Uterus (tissue), 2 donors: ENCODE results near the gene CD81.

Experiments
- CTCF ChIP-seq, 4 experiments: fragments of 200-600 bp in 2 of 4; fragments of 450-650 bp in 2 of 4; sonication (generic) in 2 of 4; IDR thresholded peaks; one replicate each; pipeline ENCODE4 v1.5.1; 2016 to 2019; ENCODE audit warnings: antibody characterized with exemption in 4 of 4, mild to moderate bottlenecking in 2 of 4, moderate library complexity in 1 of 4
- POLR2A ChIP-seq, 2 donors: fragments of 450-650 bp; IDR thresholded peaks; one replicate each; pipeline ENCODE4 v1.6.1; 2016; ENCODE audit warnings: antibody characterized with exemption in 2 of 2, mild to moderate bottlenecking in 1 of 2, moderate library complexity in 1 of 2

- no peak for TF ChIP-seq CTCF (IDR thresholded peaks at IDR 0.05)
- TF ChIP-seq POLR2A (IDR thresholded peaks at IDR 0.05) = no peak
Measured at GRCh38 chr11:2386591-2386990, 9.5 kb downstream of the CD81 start.
